ENCODE measurements around the gene SEC24B.

SEC24B gene

GRCh38 chr4:109494563-109494962, 60.9 kb downstream of the SEC24B start:
- no peak for DNase-seq (ENCODE audit: low read depth, low spot score)
- H3K4me3 ChIP-seq (ENCODE audit: low read depth, low read length): no peak overlapping the region
- no peak for TF ChIP-seq CTCF (IDR thresholded peaks at IDR 0.05; ENCODE audit: low read depth, low read length)
- in situ Hi-C loops (cut with HindIII; ENCODE audit: low sequenced_read_pairs): no loop called here

GRCh38 chr4:109495514-109495913, 61.9 kb downstream of the SEC24B start:
- no peak overlapping the region for H3K4me3 ChIP-seq (ENCODE audit: low read depth, low read length)
- no peak for TF ChIP-seq CTCF (IDR thresholded peaks at IDR 0.05; ENCODE audit: low read depth, low read length)
- no peak for DNase-seq (ENCODE audit: low read depth, low spot score)
- in situ Hi-C loops (cut with HindIII; ENCODE audit: low sequenced_read_pairs): no loop called here

GRCh38 chr4:109496875-109497274, 63.3 kb downstream of the SEC24B start:
- H3K4me3 ChIP-seq (ENCODE audit: low read depth, low read length): no peak overlapping the region
- no peak for DNase-seq (ENCODE audit: low read depth, low spot score)
- TF ChIP-seq CTCF (IDR thresholded peaks at IDR 0.05; ENCODE audit: low read depth, low read length): no peak
- in situ Hi-C loops (cut with HindIII; ENCODE audit: low sequenced_read_pairs): no loop called here

- in situ Hi-C loops (cut with HindIII; ENCODE audit: low sequenced_read_pairs): no loop called here
- DNase-seq (ENCODE audit: low read depth, low spot score): no peak
Observed at GRCh38 chr4:109497511-109497910, 63.9 kb downstream of the SEC24B start.

GRCh38 chr4:109499513-109499912, 65.9 kb downstream of the SEC24B start:
- in situ Hi-C loops (cut with HindIII; ENCODE audit: low sequenced_read_pairs): no loop called here
- no peak overlapping the region for H3K4me3 ChIP-seq (ENCODE audit: low read depth, low read length)
- no peak for DNase-seq (ENCODE audit: low read depth, low spot score)
- no peak for TF ChIP-seq CTCF (IDR thresholded peaks at IDR 0.05; ENCODE audit: low read depth, low read length)

More at GRCh38 chr4:109497511-109497910, 63.9 kb downstream of the SEC24B start:
- TF ChIP-seq CTCF (IDR thresholded peaks at IDR 0.05; ENCODE audit: low read depth, low read length): no peak
- H3K4me3 ChIP-seq (ENCODE audit: low read depth, low read length): no peak overlapping the region

GRCh38 chr4:109506890-109507289, 73.3 kb downstream of the SEC24B start:
- H3K4me3 ChIP-seq (ENCODE audit: low read depth, low read length): no peak overlapping the region
- no peak for TF ChIP-seq CTCF (IDR thresholded peaks at IDR 0.05; ENCODE audit: low read depth, low read length)
- in situ Hi-C loops (cut with HindIII; ENCODE audit: low sequenced_read_pairs): no loop called here
- DNase-seq (ENCODE audit: low read depth, low spot score): no peak

- no peak for TF ChIP-seq CTCF (IDR thresholded peaks at IDR 0.05; ENCODE audit: low read depth, low read length)
- no peak for DNase-seq (ENCODE audit: low read depth, low spot score)
- in situ Hi-C loops (cut with HindIII; ENCODE audit: low sequenced_read_pairs): no loop called here
- H3K4me3 ChIP-seq (ENCODE audit: low read depth, low read length): no peak overlapping the region
Observed at GRCh38 chr4:109510687-109511086, 77.1 kb downstream of the SEC24B start.

All from astrocyte of the spinal cord (primary cell).